GM18858 (cell line): Measurements from ENCODE around the gene HOXB2.

ENCODE experiments used
- ATAC-seq: cut with Tn5 transposase; IDR thresholded peaks from one replicate; pipeline ENCODE4 v1.9.1; 2021; ENCODE audit not compliant: unreplicated experiment

HOXB2 gene

DNA sequence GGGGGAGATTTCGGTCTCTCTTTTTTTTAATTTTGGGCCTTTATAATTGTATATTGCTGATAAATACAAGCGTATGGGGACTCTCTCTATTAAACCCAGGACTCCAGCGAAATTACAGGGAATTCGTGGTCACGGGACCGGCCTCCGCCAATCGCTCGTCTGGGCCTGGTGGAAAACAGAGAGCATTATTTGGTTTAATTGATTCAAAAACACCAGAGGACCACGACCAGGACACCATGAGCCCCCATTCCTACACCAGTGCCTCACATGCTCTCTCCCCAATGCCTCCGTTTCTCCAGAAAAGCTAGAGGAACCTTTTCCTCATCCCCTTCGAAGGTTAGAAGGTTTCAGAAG, at the start of gene HOXB2:
Gene HOXB2, minus strand, starts transcription at position 88 of the 354 bp plus-strand sequence. CDS start 198 bp downstream, outside the sequence.
- ATAC-seq = no peak

DNA sequence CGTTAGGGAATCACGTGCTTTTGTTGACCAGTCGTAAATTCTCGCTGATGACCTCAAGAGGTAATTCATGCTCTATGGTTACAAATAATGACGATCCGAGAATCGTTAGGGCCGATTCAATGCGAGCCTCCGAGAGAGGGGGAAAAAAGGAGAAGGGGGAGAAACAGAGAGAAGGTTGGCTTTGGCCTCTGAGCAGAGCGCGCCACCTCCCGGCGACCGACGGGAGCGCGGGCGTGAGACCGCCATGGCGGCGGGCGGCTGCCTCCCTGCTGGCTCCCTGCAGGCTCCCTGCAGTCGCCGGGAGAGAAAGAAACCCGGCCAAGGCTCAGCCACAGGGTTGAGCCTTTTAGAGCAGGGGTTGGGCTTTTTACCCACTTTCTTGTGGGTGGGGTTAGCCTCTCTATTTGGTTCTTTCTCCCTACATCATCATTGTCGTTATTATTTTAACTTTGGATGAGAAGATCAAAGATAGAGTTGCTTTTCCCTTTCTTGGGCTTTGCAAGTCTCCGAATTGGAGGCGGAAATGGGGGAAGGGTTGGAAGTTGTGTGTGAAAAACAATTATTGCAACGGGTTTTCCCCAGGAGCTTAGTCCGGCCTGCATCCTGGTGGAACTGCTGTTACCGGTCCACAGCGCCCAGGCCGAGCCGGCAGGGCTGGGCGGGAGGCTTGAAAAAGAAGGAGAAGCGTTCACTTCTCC, 49.1 kb upstream of the HOXB2 start:
- no peak for ATAC-seq

DNA sequence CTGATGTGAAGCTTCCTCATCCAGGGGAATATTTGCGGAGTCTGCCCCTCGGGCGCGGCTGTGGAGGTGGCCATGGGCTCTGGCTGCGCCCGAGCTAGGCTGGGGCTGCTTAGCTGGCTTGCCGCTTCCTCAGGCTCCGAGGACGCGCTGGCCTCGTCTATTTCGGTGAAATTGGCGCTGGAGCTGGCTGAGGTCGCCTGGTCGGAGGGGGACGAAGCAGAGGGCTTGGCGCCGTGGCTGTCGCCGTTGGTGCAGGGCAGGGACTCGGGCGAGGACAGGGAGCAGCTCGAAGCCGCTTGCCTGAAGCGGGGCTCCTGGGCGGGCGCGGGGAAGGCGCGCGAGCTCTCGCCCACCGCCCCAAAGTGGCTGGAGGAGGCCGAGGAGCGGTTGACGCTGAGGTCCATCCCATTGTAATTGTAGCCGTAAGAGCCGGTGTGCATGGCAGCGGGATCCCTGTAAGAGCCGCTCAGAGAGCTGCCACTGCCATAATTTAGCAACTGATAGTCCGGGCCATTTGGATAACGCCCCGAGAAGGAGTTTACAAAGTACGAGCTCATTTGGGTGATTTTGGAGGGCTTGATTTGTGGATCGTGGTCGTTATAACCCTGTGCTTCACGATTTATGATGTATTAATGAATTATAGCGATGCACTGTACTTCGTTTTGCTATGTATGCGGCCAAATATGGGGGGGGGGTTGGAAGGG, 48.4 kb upstream of the HOXB2 start, which contains the start of gene HOXB5:
Gene HOXB5, minus strand, starts transcription at position 654 of the 704 bp plus-strand sequence. Its CDS starts 97 bp downstream, at position 557.
- ATAC-seq = no peak

DNA sequence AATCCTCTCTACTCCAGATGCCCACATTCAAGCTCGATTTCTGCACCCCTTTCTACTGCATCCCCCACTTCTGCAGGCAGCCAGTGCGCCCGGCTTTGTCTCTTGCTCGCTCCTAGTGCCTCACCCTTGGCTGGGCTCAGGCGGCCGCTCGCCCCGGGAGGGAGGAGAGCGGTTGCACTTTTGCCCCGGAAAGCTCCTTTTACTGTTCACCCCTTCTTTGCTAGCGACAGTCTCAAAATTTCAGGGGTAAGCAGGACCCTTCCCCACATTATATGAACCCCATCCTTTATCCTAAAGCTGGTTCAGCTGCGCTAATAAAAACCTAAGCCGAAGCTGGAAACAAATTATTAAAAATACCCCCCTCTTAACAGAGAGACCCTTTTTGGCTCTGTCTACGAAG, 47.7 kb upstream of the HOXB2 start:
- no peak for ATAC-seq

DNA sequence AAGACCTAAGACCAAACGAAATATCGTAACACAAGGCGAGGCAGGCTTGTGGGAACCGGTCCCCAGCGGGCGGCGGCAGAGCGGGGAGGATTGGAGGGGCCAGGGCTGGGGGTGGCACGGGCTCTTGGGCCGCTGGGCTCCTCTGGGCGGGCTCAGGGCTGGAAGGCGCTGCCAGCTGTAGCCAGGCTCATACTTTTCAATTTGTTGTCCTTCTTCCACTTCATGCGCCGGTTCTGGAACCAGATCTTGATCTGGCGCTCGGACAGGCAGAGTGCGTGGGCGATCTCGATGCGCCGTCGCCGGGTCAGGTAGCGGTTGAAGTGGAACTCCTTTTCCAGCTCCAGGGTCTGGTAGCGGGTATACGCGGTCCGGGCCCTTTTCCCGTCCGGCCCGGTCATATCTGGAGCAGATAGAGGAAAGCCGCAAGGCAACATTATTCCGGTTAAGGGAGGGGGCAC, 47.2 kb upstream of the HOXB2 start:
- no peak for ATAC-seq

DNA sequence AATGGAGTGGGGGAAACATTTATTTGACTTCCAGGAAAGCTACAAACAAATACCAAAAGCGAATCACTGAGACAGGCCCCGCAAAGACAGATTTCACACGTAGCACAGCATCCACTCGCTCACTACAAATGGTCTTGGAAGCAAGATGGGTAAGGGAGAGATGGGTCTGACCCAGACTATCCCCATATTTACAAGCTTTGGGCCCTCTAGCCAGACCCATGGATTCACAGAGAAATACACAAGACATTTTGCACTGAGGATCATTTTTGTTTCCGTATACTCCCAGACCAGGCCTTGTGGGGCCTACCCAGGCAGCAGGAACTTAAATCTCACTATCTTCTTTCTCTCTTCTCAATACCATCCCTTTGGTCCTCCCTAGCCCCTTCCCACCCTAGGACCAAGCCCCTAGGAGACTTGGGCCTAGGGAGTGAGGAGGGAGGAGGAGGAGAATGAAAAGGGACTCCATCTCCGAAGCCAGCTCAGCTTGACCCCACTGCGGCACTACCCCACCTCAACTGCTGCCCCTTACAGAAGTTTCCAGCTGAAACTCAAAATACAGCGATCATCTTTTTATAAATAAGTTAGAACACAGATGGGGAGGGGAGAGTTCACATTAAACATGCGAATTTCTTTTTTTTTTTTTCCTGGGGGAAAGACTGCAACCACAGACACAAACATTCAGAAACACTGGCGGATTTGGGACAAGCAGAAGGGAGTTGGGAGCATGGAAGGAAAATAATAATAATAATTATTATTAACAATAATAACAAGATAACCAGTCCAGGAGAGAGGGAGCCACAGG, 46.5 kb upstream of the HOXB2 start:
- ATAC-seq = no peak

DNA sequence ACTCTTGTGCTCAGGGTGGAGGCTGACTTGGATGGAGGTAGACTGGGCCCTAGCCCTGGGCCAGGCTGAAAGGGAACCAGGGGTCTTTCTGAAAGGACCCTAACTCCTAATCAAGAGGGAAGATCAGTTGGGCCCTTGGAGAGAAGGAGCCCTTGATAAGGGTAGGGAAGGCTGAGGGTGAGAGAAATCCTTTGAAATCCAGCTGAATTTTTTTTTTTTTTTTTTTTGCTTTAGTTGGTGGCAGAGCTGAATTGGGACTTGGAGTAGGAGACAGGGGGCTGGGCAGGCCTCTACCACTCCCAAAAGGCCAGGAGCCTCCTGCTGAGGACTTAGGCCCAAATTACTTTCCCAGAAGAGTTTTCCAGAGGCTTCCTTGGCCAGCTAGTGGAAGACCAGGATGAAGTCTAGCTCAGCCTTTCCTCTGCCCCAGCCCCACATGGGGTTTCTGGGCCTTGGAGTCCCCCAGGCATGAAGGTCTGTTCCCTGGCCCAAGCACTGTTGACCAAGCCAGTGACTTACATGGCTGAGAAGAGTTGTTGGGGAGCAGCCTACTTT, 45.8 kb upstream of the HOXB2 start:
- no peak for ATAC-seq

DNA sequence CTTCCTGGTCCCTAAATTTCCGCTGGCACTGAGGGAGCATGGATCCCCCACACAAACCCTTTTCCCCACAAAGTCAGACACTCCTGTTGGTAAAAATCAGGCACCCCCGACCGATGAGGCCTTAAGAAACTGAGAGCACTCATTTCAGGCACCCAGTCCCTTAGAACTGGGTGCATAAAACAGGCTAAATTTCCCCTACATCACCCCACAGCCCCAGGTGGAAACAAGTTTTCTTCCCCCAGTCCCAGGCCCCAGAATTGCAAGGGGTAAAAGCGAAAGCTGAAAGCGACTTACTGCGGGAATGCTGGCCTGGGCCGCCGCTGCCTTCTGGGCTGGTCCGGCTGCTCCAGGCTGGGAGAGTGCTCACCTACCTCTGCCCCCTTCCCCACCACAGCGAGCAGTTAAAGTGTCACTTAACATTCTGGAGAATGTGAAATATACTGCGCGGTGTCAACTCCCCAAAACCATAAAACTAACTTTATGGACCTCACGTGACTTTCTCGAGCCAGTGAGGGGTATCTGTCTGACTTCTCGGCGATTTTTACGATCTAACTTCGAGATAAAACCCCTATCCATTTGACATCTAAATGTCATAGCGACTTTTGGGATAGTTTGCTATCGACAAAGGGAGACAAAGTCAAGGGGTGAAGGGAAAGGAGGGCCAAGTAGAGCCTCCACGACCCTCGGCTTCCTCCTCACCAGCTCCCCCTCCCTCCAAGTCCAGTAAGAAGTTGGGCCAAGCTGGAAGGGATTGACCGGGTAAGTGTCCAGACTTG, 45.1 kb upstream of the HOXB2 start, which contains the start of gene HOXB3:
Gene HOXB3, minus strand, starts transcription at position 411 of the 776 bp plus-strand sequence. CDS start 37,767 bp downstream, outside the sequence.
- ATAC-seq = no peak

DNA sequence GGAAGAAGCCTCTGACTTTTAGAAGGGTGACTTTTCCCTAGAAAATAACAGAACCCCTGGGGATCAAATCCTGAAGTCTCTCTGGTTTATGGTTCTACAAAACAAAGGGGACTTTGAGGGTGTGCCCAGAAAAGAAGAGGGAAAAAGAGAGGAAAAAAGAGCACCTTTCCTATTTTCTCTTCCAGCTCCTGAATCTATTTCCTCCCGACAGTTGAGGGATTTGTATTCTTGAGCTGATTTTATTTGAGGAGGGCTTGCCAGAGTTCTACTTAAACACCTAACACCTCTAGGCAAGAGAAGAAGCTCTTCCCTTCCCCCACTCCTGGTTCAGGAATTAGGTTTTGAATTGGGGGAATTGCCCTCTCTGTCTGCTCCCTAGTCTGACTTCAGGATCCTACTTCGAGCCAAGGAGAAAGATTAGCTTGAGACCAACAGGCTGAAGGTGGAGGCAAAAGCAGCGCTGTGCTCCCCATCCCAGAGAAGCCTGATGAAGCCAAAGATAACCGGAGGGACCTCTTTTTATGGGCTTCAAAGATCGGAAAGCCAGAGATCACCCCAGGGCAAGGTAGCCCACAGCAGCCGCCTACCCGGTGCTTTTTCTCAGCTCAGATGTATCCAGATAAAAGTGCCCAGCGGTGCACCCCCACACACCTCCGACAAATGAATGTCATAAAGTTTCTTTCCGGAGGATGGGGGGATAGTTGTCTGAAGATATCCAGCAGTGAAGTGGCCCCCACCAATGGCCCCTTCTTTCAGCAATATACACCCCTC, 44.3 kb upstream of the HOXB2 start:
- no peak for ATAC-seq

DNA sequence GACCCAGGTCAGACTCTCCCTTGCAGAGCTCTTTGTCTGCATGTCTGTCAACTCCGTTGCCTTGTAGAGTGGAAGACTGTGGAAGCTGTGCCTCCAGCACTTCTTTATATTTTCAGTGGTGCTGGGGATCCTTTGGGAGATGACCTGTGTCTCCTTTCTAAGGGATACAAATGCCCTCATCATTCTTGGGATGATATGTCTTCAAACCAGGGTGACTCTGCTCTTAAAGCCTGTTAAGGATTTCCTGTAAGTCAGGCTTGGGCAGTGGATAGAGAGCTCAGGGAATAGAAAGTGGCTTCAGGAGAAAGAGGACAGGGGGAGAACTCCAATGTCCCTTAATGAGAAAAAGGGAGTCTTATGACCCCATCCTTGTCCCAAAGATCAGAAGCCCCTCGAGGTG, 43.6 kb upstream of the HOXB2 start:
- no peak for ATAC-seq

DNA sequence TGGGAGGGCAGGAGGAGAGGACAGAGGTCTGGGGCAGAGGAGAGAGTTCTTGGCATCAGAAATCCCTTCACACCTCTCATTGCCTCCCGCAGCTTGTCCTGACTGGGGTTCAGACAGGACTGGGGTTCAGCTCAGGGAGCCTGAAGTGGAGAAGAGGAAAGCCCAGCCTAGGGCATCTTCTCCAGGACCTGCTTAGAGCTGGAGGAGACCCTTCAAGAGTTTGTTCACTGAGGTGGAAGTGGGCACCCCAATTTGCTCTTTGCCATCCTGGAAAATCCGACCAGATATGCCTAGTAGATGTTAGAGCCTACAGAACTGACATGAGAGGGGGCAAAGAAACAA, 43.1 kb upstream of the HOXB2 start:
- no peak for ATAC-seq

DNA sequence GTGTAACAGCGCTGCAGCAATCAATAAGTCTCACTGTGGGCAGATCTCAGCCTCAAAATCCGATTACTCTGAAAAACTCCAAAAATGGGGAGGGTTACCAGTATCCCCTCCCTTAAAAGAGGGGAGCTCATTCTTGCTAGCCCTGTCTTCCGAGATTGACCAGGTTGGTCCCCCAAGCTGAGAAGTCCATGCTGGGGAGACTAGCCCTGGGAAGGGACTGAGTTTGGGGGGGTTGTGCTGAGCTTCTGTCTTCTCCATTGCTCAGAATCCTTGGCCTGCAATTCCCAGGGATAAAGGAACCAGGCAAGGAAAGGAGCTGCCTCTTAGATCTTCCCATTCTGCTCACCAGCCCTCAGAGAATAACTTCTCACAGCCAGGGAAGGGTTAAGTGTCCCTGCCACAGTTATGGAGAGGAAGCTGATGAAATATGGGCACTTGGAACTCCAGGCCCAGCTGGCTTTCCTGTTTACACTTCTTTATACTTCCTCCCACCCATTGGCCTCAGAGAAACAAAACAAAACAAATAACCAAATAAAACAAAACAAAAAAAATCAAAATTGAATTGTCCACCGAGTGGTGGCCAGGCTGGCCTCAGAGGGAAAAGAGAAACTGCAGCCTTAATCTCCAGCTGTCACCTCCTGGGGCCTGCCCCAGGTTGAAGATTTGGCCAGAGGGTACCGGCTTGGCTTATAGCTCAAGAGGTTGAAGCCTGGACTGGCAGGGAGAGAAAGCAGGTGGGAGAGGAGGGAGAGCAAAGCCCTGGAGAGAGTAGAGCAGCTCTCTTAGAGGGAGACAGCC, 42.6 kb upstream of the HOXB2 start:
- no peak for ATAC-seq

DNA sequence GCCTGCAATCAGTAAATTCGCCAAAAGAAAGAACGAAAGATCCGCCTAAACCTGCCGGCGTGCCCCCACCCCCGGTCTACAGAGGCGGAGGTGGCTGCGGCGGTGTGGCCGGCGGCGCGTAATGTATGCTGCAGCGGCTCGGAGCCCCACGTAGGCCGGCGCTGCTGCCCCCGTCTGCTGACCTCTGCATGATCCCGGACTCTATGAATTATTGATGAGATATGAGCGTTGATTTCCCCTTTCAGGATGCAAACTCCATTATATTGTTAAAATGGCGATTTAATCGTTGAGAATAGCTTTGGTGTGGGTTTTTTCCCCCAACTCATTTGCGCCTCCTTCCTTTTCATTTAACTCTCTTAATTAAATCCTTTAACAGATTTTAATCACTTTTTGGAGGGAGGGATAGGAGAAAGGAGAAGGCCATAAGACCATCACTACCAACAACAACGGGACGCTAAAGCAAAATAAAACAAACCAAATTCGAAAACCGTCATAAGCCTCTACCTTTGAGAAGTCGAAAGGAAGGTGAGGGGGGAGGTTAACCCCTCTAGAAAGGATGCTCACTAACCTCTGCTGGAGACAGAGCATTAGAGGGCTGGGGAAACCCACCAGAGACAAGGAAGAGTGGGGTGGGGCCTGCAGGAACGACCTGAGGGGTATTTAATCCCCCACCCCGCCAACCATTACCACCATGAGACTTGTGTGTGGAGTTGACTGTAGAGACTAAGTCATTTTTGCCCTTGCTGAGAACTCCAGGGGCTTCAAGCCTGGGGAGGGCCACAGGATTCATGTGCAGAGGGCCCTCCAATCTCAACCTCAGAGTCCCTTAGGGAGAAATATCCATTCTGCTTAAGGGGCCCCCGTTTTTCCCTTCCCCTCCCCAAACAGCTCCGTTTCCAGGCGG, 41.7 kb upstream of the HOXB2 start:
- no peak for ATAC-seq

DNA sequence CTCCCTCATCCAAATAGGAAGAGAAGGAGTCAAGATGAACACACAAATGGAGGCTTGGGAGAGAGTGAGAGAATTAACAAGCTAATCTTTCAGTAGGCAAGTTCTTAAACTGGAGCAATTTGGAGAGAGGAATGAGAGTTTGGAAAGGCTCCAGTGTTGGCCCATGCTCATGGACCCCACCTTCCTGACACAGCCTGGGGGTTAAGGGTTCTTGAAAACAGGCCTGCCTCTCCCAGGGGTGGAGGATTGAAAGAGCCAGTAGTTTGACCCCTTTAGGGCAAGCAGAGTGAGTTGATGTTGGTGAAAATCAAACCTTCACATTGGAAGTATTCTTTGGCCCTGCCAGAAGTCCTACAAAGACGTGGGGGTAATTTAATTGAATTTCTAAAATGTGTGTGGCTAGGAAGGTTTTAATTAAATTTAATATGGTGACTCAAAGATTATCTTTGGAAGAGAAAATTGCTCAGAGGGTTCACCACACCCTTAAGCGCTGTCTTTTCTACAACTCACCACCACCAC, 39.4 kb upstream of the HOXB2 start:
- no peak for ATAC-seq

DNA sequence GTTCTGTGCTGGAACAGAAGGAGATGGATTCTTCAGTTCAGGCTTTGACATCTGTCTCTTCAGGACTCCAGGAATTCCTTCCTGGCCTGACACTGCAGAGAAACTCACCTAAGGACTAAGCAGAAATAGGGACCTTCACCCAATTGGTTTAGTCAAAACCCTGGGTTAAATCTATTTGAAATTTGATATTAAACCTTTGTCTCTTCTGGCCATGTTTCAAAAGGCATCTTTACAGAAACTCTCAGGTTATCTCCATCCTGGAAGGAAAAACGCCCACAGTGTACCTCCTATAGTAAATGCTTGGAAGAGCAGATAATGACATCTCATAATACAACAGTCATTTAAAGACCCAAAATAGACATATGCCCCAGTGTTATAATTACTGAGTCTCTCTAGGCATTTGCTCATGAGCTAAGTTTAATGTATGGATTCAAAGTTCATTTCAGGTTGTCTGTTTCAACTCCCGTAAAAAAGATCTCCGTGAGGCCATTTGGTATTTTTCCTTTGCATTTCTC, 38.9 kb upstream of the HOXB2 start:
- ATAC-seq = no peak

DNA sequence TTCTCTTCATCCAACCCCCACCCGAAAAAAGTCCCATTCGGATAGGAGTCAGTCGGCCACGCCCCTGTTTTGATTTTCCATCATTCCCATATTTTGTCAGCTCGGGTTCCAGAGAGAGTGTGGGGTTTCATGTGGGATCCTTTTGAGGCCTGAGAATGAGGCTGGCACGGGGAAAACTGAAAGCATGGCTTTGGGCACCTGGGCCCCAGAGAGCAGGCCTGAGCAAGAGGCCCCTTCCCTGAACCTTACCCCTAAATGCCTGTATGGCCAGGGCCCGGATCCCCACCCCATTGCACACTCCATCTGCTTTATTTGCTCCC, 37.8 kb upstream of the HOXB2 start:
- ATAC-seq = no peak

DNA sequence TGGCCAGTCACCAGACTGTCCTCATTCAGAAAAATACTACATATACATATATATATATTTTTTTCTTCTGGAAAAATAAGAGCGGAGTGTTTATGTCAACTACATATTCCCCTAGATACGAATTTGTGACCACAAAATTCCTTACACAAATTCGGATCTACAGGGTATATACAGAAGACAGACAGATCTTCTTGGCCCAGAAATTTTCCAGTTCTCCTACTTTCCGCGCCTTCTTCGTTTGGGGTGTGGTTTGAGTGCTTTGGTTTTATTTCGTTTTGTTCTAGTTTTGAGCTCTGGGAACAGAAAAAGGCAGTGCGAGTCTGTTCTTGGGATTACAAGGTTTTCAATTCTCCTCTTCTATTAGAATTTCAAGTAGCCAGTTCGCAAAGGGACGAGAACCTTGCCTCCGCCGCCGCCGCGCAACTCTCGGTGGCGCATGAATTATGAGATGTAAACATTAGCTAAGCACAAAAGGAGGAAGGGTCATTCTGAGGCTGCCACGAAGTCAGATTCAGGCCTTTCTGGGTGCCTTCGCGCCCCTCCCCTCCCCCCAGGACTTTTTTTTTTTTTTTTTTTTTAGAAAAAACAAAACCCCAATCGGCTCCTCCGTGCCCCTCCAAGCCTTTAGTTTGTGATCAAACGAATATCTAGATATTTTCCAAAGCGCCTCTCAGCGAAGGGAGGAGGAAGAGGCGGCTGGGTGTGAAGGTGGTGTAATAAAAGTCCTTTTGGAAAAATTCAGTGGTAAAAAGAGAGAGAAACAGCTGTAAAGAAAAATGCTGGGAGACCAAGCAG, 35.0 kb upstream of the HOXB2 start:
- ATAC-seq = no peak
